A204.1 (cell line): ENCODE data around the gene STX8.

ENCODE experiments used
- FAIRE-seq: peaks from 2 replicates; lab custom pipeline; 2012; peaks lifted over from hg19 to GRCh38; lab: Jason Lieb, UNC

STX8 gene

DNA sequence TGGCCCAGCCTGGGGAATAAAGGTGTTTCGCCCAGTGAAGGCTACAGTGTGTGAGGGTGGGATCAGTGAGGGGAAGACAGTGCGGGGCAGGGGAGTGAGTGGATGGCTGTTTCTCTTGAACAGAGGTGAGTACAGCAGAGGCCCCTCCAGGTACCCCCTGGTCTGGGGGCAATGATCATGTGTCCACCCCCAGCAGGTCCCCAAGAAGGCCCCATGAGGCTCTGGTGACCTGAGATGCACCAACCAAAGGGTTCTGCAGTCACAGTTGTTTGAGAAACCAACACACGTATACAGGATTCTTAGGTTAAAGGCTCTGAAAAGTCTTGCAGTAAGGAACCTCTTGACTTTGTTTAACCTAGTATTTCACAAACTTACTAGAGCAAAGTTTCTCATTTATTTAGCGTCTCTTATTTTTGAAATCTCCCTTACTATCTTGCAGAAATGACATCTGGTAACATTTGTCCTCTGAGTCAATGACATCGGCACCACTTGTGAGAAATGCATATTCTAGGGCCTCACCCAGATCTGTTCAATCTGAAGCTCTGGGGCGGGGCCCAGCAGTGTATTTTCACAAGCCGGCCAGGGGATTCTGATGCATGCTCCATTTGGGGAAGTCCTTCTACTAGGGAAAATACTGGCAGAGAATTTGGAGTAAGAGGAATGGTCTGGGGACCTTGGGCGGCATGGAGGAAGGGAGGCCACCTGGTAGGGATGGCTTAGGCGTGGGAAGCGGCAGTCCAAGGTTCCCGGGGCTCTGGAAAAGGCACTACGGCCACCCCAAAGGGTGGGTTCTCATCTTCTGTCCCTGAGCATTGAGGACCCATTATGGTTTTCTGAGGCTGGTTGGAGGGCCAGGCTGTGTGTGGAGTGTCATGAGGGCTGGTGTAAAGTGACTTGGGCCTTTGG lies 337.0 kb downstream of the STX8 start:
- no peak for FAIRE-seq

DNA sequence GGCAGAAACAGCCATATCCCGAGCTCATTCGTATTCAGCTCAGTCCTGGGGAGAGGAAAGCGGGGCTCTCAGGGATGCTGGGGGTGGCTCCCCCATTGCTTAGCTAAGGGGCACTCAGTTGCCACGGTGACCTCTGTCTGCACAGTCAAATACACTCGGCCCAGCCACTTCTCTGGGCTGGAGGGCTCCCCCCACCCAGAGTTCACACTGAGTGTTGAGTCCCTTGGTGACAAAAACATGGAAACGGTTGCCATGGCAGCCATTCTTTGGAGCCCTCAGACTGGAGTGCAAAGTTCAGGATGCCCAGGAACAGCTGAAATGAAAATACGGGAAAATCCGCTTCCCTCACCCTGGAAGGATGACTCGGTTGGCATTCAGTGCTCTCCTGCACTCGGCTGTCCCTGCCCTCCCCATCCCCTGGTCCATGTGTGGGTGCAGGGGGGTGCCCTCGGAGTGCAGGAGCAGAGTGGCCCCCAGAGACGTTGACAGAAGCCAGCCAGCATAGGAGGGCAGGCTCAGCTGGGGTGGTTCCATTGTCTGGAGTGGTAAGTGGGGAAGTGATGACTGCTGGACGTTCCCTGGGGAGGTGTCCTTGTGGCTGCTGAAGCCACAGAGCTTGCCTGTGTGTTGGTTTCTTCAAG lies 337.8 kb downstream of the STX8 start:
- no peak for FAIRE-seq

- no peak for FAIRE-seq
Measured at GRCh38 chr17:9237053-9237410, 338.6 kb downstream of the STX8 start.

GRCh38 chr17:9236286-9237052 lies 339.2 kb downstream of the STX8 start:
- no peak for FAIRE-seq

DNA sequence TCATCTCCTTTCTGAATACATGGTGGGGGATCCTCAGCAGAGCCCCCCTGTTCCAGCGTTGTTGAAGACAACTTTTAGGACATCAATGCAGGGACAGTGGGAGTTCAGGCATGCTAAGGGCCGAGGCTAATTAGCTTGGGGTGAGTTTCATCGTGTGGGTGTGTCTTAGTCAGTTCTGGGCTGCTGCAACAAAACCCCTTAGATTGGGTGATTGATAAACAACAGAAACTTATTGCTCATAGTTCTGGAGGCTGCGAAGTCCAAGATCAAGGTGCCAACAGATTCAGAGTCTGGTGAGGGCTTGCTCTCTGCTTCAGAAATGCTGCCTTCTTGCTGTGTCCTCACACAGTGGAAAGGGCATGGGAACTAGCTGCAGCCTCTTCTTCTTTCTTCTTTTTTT lies 340.3 kb downstream of the STX8 start:
- no peak for FAIRE-seq

- FAIRE-seq: no peak
Measured at GRCh38 chr17:9234389-9234945, 341.2 kb downstream of the STX8 start.

GRCh38 chr17:9233761-9234160 lies 341.9 kb downstream of the STX8 start:
- FAIRE-seq: no peak

DNA sequence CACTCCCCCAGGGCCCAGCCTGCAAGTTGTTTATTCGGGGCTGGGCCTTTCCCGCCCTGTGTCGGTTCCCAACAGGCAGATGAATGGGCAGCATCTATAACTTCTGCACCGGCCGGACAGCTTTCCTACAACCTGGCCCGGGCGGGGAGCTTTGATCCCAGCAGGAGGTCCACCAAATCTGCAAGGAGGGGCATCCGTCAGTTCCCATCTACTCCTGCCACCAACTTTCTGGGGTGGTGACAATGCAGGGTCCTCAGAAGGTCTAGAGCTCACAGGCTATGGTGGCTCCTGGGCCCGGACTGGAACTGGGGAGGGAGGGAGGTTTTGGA lies 342.4 kb downstream of the STX8 start:
- no peak for FAIRE-seq

- FAIRE-seq: no peak
Measured at GRCh38 chr17:9232591-9233270, 342.9 kb downstream of the STX8 start.

GRCh38 chr17:9232155-9232475 lies 343.5 kb downstream of the STX8 start:
- FAIRE-seq: no peak

DNA sequence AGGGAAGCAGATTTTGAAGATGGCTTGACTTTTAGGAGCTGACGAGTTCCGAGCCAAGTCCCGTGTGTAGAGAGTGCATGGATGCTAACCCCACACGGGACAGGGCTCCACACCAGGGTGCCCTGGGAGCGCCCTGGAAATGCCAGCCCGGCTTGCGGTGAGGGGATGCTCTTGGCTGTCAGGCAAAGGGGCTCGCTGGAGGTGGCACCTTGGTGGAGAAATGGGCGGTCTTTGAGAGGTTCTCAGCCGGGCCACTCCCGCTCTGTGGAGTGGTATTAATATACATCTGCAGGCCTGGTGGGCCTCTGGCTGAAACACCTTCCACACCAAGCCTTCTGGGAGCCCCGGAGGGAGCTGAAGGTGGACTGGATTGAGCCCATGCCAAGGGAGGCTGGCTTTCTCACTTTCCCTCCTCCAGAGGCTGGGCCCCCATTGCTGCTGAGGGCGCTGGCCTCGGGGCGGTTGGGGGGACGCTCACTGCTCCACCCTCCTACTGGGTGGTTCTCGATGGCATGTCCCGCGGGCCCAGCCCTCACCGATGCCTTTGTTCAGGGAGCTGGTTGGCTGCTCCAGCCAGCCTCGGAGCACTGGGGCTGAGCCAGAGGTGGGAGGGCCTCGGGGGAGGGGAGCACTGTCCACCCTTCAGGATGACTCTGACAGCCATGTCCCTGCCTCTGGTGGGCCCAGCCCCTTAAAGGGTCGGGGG lies 344.0 kb downstream of the STX8 start:
- FAIRE-seq: no peak

DNA sequence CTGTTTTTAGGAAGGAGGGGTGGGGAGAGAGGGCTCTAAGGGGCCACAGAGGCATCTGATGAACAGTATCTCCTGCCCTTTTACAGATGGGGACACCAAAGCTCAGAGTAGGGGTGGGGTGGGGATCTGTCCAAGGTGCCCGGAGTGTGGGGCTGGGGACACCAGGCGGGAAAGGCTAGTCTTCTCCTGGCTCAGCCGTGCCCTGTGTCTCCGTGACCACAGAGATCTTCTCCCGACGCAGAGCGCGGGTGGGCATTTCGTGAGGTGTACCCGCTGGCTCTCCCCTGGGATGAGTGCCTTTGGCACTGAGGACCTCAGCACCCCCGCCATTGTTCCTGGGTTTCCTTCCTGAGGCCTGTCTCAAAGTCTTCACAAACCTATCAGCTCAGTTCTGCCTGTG lies 344.8 kb downstream of the STX8 start:
- no peak for FAIRE-seq

- no peak for FAIRE-seq
Measured at GRCh38 chr17:9230346-9230745, 345.3 kb downstream of the STX8 start.

GRCh38 chr17:9229826-9230201 lies 345.8 kb downstream of the STX8 start:
- FAIRE-seq: no peak

- FAIRE-seq: no peak
Measured at GRCh38 chr17:9229160-9229825, 346.3 kb downstream of the STX8 start.

GRCh38 chr17:9228408-9229159 lies 347.0 kb downstream of the STX8 start:
- no peak for FAIRE-seq

- no peak for FAIRE-seq
Measured at GRCh38 chr17:9227819-9228407, 347.7 kb downstream of the STX8 start.

GRCh38 chr17:9226794-9227135 lies 348.9 kb downstream of the STX8 start:
- no peak for FAIRE-seq

DNA sequence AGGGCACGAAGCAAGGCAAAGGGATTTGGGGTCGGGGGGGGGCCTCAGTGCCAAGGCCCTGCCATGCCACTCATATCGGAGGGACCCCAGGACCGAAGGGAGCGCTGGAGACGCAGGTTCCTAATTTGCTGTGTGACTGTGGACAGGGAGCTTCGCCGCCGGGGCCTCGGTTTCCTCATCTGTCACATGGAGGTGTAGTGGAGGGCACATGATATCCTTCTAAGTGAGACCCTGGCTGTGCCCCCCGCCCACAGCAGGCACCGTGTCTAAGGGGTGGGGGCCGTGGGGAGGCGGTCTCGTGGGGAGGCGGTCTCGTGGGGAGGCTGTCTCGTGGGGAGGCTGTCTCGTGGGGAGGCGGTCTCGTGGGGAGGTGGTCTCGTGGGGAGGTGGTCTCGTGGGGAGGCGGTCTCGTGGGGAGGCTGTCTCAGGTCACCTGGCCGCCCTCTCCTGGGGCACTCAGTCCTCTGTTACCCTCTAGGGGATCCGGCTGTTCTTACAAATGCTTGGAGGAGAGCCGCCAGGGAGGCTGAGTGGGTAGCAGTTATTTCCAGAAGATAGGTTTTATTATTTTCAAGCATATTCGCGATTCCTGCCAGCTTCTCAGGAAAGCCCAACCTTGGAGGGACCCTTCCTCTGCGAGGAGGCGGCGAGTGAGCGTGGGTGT lies 349.4 kb downstream of the STX8 start:
- FAIRE-seq: no peak
